HG03066 (cell line): Measurements from ENCODE around the gene APOF.
A peak's percentile ranks its signal among the peaks of the same experiment; 100 is the strongest.
"Not testable (repeated sequence)": the region's sequence is repeated elsewhere in the genome, so short reads cannot be mapped to it uniquely, and the experiment has no call there.

Experiments
- ATAC-seq: cut with Tn5 transposase; IDR thresholded peaks from one replicate; pipeline ENCODE4 v1.9.1; 2021; ENCODE audit warnings: low read depth; ENCODE audit not compliant: unreplicated experiment

The APOF gene

GRCh38 chr12:56333679-56334489 is 28.8 kb downstream of the APOF start, which contains the start of gene PAN2:
Gene PAN2, minus strand, starts transcription at chr12:56334000. Its CDS starts 906 bp downstream, at chr12:56333094.
- peak; percentile 92 for ATAC-seq

- no peak for ATAC-seq
Observed at GRCh38 chr12:56333197-56333678, 29.4 kb downstream of the APOF start.

- ATAC-seq: no peak
Observed at GRCh38 chr12:56332512-56333196, 30.0 kb downstream of the APOF start.

DNA sequence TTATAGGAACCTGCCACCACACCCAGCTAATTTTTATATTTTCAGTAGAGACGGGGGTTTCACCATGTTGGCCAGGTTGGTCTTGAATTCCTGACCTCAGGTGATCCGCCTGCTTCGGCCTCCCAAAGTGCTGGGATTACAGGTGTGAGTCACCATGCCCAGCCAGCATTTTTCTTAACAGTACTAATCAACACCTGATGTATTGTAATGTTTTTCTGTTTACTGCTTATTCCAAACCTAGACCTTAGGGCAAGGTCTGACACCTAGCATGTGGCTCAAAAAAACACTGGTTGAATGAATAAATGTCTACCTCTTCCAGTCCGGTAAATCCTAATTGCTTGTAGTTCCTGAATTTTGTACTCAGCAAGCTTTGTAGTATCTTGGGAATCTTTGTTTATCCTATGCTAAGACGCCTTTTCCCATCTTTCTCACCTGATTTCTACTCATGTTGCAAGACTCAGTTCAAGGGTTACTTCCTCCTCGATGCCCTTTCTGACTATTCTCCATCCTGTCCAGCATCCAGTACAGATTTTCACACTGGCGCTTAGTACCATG is 31.6 kb downstream of the APOF start:
- ATAC-seq: no peak

GRCh38 chr12:56326533-56326932 is 36.1 kb downstream of the APOF start:
- no peak for ATAC-seq

DNA sequence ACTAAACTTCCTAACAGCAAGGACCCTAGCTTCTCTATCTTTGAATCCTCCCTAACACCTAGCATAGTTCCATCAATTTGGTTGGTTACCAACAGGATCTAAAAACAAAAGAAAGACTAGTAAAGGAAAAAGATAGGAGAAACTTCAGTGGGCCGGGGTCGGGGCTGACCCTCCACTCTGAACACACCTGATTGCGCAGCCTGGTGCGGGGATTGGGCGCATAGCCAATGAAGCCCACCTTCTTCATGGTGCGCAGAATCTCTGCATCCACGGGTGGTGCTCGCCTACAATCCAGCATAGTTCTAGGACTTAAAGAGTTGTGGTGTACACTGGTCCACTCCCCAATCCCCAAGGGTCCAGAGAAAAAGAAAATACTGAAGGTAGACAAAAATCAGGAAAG is 36.5 kb downstream of the APOF start:
- ATAC-seq: no peak

DNA sequence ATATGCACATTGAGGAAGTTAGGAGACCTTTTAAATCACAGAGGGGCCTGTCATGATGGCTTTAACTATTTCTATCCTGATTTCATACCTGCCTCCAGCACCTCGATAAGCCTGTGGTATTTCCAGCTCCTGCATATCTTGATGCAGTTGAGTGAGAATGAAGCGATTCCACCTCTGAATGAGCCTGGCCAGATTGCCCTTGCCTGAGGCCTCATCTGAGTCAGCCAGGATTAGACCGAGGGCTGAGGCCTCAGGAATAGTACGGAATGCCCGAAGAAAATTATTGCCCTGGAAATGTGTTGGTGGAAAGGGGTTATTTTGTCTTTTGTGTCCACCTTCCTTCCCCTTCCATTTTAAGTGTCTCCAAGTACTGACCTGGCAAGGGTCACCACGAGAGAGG is 38.5 kb downstream of the APOF start:
- no peak for ATAC-seq

DNA sequence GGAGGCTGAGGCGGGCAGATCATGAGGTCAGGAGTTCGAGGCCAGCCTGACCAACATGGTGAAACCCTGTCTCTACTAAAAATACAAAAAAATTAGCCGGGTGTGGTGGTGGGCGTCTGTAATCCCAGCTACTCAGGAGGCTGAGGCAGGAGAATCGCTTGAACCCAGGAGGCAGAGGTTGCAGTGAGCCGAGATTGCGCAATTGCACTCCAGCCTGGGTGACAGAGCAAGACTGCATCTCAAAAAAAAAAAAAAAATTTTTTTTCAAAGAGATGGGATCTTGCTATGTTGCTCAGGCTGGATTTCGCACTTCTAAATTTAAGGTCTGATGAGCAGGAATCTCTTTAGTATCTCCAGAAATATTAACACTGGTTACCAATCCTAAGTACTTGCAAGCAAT is 41.0 kb downstream of the APOF start:
- ATAC-seq: not testable (repeated sequence)

GRCh38 chr12:56321027-56321426 is 41.6 kb downstream of the APOF start:
- no peak for ATAC-seq

- no peak for ATAC-seq
Observed at GRCh38 chr12:56317675-56318074, 45.0 kb downstream of the APOF start.

DNA sequence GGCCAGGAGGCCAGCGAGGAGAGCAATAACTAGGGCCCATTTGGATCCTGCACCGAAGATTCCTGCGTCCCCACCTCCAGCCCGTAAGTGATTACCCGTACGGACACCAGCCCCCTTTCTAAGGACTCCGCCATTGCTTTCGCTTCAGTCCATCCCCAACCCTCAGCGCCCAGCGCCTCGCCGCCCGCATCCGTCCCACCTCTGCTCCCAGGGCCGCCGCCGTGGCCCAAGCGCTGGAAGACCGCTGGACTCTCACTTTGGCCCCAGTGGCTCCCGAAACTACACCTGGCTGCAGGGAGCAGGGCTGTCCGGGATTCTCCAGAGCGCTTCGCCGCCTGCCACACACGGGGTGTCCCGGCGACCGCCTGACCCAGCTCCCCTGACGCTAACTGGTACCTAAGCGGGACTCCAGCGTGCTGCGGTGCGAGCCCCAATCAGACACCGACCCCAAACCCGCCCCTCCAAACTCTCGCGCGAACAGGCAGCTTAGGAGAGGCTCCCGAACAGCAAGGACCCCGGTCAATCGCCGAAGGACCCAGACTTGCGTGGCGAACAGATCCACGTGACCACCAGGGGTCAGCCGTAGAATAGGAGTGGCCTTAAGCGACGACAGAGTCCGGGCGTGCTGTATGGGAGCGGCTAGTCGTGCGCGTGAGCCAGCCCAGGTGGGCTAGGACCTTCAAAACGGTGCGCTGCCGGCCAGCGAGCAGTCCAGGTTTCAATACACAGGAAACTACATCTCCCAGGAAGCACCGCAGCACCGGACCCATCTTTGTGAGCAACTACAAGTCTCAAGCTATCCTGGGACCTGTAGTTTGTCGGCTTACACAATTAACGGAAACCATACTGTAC is 46.8 kb downstream of the APOF start, which contains the start of gene CNPY2:
Gene CNPY2, minus strand, starts transcription at position 367 of the 852 bp plus-strand sequence. CDS start 771 bp downstream, outside the sequence.
- peak; percentile 87 for ATAC-seq

- ATAC-seq: no peak
Observed at GRCh38 chr12:56315249-56315621, 47.4 kb downstream of the APOF start.

GRCh38 chr12:56311003-56311402 is 51.7 kb downstream of the APOF start:
- no peak for ATAC-seq
